Epidermal melanocyte (primary cell): Measurements from ENCODE around the gene ACO2.

ENCODE experiments used
- DNase-seq: peaks from one replicate; pipeline ENCODE4 v3.0.0; 2011; ENCODE audit warnings: low spot score; ENCODE audit not compliant: insufficient read length

Gene ACO2

DNA sequence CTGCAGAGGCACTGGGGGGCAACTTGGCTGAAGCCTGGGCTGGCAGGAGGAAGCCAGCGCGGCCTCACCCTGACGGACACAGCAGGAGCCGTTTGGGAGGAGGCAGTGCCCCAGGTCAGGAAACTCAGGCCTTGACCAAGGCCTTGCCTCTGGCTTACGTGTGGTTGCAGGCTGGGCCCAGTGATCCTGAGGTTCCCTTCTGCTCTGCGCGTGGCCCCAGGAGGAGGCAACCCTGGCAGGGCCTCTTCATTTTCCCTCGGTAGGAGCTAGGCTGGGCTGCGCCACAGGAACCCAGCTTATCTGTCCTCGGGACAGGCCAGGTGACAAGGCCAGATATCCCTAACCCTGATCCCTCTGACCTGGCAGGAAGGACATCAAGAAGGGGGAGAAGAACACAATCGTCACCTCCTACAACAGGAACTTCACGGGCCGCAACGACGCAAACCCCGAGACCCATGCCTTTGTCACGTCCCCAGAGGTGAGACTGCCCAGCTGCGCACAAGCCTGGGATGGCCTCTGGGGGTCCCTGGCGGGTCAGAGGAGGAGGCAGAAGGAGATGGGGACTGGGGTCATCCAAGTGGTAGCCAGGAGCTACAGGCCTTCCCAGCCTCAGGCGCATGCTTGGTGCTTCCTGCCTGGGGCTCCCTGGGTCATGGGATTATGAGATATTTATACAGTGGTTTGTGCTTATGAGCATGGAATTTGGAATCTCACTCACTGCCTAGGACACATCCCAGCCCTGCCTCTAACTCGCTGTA lies 54.7 kb downstream of the ACO2 start:
- peak; percentile 56 for DNase-seq

DNA sequence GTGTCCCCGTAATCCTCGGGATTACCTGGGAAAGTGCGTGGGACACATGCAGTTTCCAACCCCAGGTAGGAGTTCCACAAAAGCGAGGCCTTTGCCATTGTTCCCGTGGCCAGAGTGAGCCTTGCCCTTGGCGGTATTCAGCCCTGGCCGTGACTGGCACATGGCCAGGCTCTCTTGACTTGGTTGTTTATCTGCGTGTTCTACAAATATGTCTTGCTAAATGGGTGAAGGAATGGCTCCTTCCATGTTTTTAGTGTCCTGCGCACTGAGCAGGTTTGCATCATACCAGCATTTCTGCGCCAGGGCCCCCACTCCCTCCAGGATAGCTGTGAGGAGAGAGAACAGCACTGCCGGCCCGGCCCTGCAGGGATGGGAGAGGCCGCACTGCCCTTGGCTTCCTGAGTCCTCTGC lies 55.3 kb downstream of the ACO2 start:
- DNase-seq = no peak

DNA sequence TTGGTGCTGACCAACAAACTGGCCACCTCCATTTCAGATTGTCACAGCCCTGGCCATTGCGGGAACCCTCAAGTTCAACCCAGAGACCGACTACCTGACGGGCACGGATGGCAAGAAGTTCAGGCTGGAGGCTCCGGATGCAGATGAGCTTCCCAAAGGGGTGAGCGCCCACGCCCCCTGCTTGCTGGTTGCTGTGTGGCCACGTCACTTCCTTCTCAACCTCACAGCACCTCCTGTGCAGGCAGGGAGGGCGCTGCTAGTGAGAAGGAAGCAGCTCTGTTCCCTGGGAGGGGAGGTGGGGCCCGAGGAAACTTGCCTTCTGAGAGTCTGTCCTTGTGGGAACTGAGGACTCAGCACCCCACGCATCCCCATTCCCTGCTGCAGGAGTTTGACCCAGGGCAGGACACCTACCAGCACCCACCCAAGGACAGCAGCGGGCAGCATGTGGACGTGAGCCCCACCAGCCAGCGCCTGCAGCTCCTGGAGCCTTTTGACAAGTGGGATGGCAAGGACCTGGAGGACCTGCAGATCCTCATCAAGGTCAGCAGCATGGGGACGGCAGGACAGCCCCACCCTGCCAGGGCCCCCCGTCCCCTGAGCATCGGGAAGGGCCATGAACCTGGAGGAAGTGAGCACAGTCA lies 56.0 kb downstream of the ACO2 start:
- no peak for DNase-seq

DNA sequence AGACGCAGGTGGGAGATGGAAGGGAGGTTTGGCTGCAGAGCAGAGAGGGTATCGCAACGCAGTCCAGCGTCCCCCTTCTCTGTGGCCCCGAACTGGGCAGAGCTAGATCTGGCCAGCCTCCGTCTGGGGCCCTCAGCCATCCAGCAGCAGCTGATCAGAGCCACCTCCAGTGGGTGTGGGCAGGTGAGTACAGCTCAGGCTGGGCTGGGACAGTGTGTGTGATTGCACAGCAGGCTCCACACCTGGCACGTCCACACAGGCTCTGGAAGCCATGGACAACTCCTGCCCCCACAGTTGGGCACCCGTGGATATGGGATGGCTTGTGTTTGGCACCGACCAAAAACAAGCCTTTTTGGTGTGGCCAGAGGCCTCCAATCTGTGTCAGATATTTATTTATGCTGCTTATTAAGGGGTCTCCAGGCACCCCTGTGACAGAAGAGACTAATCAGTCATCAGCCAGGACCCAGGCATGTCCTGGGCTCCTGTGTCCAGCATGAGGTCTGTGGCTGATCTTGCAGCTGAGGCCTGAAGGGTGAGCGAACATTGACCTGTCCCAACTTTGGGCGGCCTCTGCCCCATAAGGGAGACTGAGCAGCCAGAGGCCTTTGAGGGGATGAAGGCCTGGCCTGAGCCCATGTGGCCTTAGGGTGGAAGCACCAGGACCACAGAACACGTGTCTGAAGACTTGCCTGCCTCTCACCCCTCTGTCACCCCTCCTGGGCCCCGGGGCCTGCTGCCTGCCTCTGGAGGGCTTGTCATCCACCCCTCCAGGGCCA lies 56.7 kb downstream of the ACO2 start:
- no peak for DNase-seq

DNA sequence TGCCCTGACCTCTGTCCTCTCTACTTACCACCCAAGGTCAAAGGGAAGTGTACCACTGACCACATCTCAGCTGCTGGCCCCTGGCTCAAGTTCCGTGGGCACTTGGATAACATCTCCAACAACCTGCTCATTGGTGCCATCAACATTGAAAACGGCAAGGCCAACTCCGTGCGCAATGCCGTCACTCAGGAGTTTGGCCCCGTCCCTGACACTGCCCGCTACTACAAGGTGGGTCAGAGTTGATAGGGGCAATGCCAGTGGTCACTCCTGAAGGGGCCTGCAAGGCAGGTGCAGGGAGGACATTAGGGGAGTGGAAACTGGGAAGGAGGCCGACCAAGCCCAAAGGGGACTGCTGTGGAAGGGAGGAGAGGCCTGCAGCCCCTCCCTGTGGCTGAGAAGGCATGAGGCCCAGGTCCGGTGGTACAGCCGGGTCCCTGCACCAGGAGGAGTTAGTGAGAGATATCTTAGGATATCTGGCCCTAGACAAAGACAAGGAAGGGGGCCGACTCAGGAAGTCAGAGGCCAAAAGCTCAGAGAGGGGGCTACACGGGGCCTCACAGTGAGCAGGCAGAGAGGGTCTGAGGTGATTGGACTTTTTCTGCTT lies 57.4 kb downstream of the ACO2 start:
- no peak for DNase-seq

DNA sequence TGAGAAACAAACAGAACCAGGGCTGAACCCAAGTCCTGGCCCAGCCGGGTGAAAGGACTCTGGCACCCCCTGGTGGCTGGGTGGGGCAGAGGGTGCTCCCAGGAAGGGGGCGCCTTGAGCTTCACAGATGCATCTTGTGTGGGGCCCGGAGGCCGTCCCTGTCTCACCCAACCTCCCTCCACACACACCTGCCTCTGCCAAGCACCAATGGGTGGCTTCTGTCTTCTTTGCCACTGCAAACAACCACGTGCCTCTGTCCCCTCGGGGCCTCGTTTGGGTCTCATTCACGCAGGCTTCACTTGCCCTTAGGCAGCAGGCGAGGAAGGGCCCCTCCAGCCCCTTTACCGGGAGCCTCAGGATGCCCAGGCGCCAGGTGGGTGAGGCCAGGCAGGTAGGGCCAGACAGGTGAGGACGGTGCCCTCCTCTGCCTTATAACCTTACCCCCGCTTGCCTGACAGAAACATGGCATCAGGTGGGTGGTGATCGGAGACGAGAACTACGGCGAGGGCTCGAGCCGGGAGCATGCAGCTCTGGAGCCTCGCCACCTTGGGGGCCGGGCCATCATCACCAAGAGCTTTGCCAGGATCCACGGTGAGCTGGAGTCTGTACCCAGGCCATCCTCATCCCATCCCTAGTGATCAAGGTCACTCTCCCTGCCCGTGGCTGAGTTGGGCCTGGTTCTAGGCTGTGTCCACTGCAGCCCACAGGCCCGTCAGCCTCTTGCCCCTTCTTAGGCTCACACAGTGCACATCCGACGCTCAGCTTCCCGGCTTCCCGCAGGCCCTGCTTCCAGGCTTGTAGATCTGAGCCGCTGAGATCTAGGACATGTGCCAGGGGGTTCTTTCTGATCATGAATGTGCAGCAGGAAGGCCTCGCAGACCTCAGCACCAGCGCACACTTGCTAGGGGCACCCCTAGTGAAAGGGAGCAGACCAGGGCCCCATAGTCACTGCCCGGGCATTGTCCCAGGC lies 58.2 kb downstream of the ACO2 start:
- DNase-seq = peak; percentile 30

DNA sequence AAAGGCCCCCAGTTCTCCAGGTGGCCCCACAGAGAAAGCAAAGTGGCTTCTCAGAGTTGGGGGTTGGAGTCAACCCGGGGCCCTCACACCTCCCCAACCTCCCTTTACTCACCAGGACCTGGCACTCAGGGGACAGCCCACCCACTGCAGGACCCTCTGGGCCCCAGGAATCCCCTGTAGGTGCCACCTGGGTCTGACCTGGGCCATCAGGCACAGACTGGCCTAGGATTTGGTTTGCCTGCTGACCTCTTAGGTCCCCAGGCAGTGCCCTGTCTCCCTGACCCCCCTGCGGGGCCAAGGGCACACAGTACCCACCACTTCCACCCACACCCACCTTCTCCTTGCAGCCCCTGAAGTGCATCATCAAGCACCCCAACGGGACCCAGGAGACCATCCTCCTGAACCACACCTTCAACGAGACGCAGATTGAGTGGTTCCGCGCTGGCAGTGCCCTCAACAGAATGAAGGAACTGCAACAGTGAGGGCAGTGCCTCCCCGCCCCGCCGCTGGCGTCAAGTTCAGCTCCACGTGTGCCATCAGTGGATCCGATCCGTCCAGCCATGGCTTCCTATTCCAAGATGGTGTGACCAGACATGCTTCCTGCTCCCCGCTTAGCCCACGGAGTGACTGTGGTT lies 59.3 kb downstream of the ACO2 start:
- no peak for DNase-seq

DNA sequence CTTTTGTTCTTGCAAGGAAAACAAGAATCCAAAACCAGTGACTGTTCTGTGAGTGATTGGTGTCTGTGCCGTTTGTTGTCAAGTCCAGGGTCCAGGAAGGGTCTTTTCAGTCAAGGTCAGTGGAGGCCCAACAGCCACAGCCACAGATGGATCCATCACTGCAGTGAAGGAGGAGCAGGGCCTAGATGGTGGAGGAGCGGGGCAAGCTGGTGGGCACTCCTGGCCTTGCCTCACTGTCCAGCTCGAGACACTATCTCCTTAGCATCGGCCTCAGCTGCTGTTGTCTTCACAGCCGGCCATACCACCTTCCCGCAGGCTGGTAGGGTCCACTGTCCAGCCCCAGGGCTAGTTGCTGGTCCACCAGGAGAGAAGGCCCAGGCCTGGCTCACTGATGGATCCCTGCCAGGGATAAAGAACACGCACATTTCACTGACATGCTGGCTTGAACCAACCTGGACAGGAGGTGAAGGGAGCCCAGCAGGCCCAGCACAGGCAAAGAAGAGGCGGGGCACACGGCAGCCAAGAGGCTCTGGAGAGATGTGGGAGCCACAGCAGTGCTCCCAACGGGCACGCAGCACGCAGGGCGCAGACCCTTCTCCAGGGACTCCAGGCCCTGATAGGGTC lies 60.1 kb downstream of the ACO2 start:
- DNase-seq = no peak

DNA sequence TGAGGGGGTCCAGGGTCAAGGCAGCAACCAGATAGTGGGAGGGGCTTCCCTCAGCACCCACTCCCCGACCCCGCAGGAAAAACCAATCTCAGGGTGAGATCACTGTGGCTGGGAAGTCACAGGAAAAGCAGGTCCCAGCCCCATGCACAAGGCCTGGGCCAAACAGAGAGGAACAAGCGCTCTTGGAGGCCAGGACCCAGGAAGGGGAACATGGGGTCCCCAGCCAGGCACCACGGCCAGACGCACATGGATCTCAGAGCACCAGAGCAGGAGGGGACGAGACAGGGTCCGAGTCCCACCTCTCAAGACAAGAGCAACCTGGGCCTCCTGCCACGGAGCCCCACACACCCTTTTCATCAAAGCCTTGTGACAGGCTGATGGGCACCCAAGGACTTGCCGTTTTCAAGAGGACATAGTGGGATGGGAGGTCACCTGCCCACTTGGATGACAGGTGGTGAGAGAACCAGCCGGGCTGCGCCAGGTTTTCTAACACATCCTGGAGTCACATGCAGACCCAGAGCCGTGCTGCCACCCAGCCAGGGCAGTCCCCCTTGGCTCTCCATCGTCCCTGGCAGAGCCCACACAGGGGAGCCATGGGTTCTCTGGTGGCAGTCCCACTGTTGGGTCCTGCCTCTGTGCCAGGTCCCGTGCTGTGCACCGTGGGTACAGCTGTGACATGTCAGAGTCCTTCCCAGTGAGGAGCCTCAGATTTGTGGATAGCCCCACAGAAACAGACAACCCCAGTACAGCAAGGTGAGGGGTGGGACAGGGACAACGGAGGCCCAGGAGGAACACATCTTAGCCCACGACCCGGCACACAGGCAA lies 62.2 kb downstream of the ACO2 start:
- no peak for DNase-seq

DNA sequence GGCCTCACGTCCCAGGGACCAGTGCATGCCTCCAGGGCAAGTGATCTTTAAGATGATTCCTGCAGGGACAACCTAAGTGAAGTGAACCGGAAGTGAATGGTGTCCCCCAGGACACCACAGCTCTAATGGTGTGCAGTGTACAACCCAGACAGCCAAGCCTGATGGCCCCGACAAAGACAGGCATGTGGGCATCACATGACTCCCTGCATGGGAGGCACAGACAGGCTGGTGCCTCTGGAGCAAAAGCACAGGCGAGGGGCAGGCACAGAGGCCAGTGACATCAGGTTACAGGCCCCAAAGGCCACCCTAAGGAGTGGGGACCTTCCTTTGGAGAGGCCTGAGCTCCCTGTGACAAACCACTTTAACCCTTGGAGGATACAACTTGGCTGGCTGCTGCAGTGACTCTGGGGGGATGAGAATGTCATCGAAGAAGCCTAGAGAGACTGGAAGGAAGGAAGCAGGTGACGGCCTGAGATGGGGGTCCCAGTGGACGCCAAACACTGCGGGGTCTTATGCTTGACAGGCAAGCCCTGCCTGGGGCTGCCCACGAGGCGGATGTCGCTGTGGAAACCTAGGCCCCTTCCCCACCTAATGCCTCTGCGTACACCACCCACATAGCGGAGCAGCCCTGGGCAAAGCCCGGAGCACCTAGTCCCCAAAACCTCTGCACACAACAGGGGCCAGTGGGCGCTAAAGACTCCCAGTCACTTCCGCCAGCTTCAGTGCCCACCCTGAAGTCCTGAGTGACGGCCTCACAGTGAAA lies 63.0 kb downstream of the ACO2 start:
- DNase-seq = no peak

DNA sequence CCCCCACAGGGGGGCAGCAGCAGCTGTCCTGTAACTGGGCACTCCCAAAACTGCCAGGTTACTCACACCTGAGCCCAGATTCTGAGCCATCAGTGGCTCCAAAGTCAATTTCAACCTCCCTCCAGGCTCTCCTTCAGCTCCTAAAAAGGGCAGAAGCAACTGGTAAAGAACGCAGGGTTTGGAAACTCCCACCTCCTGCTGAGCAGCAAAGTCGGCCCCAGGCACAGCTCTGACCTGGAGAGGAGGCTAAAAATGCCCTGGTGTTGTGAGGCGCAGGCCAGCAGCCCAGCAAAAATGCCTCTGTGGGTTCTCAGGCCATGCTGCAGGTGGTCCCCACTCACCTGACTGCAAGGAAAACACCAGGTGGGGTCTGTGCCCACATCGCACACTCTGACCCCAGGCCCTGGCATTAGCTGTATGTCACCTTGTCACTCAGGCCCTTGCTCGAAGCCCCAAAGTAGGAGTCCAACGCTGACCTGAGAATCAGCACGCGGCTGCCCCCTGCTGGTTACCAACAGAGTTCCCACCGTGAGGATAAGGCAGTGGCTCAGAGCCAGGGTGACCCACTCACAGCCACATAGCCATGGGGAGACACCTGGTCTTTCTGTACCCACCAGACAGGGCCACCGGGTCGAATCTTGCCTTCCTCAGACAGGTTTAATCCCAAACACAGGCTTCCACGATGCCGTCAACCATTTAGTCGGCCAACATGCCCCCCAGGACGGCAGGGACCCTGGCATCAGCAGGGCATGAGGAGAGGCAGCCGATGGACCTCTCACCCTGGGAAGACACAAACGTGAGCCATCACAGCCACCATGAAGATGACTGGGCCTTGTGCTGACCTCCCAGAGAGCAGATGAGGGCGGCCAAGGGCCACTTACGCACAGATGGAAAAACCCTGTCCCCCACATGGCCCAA lies 64.2 kb downstream of the ACO2 start:
- peak; percentile 51 for DNase-seq

DNA sequence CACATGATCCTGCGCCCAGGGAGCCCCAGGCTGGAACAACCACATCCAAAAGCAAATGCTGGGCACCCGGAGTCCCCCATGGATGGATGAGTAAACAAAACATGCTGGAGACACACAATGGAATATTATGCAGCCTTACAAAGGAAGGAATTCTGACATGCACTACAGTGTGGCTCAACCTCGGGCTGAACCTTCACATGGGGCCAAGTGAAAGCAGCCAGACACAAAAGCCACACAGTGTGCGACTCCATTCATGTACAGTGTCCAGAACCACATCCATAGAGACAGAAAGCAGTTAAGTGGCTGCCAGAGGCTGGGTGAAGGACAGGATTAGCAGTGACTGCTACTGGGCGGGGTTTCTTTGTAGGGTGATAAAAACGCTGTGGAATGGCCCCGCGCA lies 65.3 kb downstream of the ACO2 start:
- DNase-seq = no peak

DNA sequence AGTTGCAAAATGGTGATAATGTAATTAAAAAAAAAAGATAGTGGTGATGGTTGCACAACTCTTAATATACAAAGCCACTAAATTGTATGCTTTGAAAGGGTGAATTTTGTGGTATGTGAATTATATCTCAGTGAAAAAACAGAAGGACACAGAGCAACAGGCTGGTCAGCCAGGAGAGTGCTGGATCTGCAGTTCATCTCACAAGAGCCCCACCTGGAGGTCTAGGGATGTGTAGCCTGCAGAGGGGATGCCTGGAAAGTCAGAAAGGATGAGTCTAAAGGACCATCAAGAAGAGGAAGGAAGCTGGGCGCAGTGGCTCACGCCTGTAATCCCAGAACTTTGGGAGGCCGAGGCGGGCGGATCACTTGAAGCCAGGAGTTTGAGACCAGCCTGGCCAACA lies 66.3 kb downstream of the ACO2 start:
- no peak for DNase-seq

DNA sequence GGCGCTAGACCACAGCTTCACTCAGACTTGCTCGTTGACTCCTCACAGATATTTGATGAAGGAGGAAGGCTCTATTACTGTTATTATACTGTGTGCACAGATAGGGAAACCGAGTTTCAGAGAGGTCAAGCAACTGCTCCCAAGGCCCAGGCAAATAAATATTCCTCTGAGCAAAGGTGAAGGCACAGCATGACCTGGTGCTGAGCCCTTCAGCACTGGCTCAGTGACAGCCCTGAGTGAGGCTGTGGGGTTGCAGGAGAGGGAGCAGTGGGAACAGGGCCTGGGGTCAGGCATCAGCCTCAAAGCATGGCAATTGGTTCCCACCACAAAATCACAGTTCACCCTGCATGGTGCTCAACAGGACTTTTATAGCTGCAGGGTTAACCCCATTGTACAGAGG lies 68.3 kb downstream of the ACO2 start:
- DNase-seq = no peak

DNA sequence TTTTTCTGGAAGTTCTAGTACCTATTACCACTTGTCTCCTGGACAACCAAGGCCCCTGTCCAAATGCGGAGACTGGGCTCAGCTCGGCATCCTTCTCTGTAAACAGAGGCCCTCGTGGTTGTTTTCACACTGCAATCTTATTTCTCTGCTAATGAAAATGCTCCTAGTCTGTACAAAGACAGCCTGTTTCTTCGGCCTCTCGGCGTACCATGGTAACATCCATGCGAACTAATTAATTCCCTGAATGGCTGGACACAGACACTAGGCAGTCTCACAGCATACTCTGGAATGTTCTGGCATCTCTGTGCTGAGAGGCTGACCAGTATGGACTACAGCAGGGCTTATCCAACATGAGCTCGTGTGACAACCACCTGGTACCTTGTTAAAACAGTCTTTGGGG lies 69.7 kb downstream of the ACO2 start:
- DNase-seq = no peak

DNA sequence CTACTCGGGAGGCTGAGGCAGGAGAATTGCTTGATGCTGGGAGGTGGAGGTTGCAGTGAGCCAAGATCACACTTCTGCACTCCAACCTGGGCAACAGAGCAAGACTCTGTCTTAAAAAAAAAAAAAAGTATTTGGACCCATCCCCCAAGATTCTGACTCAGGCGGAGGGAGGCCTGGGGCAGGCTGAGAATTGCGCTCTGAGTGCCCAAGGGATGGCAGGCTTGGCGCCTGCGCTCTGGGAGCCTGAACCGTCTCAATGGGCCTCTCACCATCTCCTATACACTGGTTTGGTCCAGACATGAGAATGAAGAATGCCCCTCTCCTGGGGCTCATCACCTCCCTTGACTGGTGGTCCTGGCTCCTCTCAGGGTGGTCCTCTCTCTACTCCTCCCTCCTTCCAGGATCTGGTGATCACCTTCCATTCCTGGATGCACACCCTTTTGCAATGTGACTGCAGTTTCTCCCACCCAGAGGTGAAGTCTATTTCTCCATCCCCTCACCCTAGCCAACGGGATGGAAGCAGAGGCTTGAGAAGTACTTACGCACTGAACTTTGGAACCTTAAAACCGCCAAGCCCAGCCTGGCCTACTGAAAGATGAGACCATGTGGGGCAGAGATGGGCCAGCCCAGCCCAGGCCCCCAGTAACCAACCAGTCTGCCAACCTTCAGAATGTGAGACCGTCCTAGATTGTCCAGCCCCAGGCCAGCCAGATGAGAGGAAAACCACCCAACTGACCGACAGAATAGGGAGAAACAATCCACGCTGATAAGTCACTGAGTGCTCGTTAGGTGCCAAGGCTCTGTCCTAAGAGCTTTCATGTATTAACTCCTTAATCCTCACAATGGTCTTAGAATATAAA lies 70.5 kb downstream of the ACO2 start:
- no peak for DNase-seq

DNA sequence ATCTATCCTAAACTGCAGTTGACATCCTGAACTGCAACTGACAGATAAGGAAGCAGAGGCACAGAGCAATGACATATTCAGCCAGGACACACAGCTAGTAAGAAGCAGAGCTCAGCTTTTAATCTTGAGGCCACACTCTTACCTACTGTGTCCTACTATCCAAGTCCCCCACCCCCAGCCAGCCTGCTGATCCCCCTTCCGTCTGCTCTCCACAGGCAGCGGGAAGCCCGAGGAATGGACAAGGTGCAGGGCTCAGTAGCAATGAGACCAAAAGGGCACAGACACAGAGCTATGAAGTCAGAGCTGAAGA lies 71.0 kb downstream of the ACO2 start:
- DNase-seq = no peak
